Karpas-422 (cell line): ENCODE measurements around the gene NOD1. TPM values are rescaled to one million over a fixed set of nuclear protein-coding genes. Genes with fewer than 3 reads are reported as not detected.

Experiments used
- total RNA-seq: library from RNA; depleted of rRNA; stranded (reverse); fragments of >200 nt; shearing (Covaris generic); gene quantifications from 2 replicates; pipeline ENCODE4 v1.2.3, GENCODE V29; 2014; ENCODE audit warnings: low replicate concordance; rRNA removed

Gene NOD1
- total RNA-seq, 1 experiment from 2014 or later, result 4.5 TPM

Other genes starting within 250 kb of the NOD1 start
- gene ZNRF2, start 194.2 kb downstream of the NOD1 start, total RNA-seq, result 43.0 and 45.3 TPM in 2 replicates
- gene GGCT, start 26.0 kb upstream of the NOD1 start, total RNA-seq, result 73.5 and 78.1 TPM in 2 replicates
- 237 and 296 TPM in 2 replicates for gene GARS1, start 116.1 kb upstream of the NOD1 start, total RNA-seq
- gene CRHR2, start 203.7 kb upstream of the NOD1 start, total RNA-seq, result not detected in 2 replicates